ENCODE data around the gene RGS16. TPM values are rescaled to one million over a fixed set of nuclear protein-coding genes. Genes with fewer than 3 reads are reported as not detected.

The RGS16 gene
- total RNA-seq, 1 experiment from 2014 or later = 27.4 TPM

GRCh38 chr1:182630586-182630985, 26.4 kb upstream of the RGS16 start:
- no peak for DNase-seq (ENCODE audit: extremely low read depth, low read depth)

GRCh38 chr1:182629499-182630096, 25.4 kb upstream of the RGS16 start:
- no peak for DNase-seq (ENCODE audit: extremely low read depth, low read depth)

DNA sequence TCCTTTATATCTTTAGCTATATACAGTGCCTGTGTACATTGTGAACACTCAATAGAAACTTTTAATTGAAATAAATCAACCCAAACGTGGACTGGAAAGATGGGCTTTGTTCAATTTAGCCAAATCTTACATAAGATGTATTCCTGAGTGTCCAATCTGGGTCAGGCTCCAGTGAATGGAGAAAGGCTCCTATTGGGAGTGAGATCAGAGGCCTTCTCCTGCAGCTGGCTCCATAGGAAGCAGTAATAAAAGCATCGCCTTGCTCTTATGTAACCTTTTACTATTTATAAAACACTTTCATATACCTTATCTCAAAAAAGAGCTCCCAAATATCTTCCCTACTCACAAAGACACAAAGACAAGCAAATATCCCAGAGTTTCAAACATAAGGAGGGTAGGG, 24.9 kb upstream of the RGS16 start:
- no peak for DNase-seq (ENCODE audit: extremely low read depth, low read depth)

- no peak for DNase-seq (ENCODE audit: extremely low read depth, low read depth)
Measured at GRCh38 chr1:182628657-182629056, 24.5 kb upstream of the RGS16 start.

DNA sequence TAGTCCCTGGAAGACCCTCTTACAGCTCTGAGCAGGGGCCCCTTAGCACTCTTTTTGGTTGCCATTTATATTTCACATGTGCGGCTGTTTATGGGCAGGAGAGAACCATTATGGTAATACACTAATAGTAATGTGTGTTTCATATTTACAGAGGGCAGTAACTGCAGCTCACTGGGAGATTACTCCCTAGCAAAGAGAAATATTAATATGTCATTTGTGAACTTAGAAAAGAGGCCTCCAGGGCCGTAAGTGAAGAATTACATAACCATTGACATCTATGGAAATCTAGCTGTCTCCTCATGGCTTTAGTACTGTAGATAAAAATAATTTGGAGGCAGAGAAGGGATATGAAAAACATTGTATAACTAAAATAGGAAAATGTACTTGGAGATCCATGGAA, 23.4 kb upstream of the RGS16 start:
- no peak for DNase-seq (ENCODE audit: extremely low read depth, low read depth)

DNA sequence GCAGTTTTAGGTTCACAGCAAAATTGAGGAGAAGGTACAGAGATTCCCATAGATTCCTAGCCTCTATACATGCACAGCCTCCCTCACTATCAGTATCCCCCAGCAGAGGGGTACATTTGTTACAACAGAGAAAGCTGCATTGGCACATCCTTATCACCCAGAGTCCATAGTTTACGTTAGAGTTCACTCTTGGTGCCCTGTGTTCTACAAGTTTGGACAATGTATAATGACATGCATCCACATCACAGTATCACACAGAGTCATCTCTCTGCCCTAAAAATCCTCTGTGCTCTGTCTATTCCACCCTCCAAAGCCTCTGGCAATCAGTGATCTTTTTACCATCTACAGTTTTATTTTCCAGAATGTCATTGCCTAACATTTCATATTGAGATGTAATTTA, 22.3 kb upstream of the RGS16 start:
- no peak for DNase-seq (ENCODE audit: extremely low read depth, low read depth)

DNA sequence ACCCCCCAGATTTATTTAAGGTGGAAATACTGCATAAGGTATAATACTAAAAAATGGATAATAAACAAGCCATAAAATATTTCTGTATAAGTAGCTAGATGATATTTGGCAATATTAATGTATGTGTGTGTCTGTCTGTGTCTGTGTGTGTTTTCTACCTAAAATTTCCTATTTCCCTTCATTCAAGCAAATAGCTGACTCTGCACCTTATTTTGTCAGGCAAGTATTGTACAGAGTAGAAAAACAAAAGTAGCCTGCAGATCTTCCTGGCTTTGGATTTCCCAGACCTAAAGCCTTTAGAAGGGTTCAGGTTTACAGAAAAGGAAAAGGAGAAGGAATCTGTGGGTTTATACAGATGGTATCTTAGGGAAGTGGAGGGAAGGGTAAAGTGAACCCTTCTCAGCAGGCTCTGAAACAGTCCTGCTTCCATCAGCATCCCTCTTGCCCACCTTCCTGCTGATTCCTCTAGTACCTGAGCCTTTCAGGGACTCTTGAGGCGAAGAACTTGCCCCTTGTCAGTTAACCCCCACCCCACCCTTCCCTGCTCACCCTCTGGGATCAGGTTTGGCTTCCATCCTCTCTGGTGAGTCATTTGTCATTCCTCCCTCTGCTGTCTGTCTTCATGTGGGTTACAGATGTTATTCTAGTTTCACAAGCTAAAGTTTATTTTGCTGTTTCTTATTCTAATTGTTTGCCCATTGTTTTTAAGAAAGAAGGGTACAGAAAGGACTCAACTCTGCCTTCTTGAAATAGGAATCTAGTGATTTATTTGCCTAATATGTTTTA, 21.7 kb upstream of the RGS16 start:
- no peak for DNase-seq (ENCODE audit: extremely low read depth, low read depth)

DNA sequence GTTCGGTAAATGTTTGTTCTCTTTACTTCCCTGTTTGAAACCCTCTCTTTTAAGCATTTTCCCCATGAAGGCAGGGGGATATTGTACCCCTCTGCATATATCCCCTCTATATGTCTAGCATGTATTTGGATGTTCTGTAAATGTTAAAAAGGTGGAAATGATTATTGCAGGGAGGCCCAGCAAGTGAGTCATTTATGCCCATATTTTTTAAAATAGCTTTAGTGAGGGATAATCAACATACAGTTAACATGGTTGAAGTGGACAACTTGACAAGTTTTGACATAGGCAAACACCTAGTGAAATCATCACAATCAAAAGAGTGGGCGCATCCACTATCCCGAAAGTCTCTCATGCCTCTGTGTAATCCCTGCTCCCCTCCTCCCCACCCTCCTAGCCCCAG, 20.8 kb upstream of the RGS16 start:
- no peak for DNase-seq (ENCODE audit: extremely low read depth, low read depth)

DNA sequence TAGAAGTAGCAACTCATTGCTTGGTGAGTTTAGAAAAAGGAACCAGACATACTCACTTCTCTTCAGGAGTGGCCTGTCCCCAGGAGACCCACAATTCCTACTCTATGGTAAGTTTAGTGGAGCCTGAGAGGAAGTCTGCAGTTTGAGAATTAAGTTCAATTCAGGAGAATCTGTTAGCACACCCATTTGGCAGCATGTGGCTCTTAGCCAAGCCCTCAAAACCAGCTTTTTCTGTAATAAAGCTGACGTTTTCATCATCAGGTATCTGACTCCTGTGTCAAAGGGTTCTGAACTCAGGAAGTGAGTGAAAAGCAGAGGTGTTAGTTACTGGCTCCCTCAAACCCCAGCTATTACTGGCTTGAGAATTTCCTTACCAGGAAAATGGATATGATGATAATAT, 20.4 kb upstream of the RGS16 start:
- DNase-seq (ENCODE audit: extremely low read depth, low read depth) = no peak

DNA sequence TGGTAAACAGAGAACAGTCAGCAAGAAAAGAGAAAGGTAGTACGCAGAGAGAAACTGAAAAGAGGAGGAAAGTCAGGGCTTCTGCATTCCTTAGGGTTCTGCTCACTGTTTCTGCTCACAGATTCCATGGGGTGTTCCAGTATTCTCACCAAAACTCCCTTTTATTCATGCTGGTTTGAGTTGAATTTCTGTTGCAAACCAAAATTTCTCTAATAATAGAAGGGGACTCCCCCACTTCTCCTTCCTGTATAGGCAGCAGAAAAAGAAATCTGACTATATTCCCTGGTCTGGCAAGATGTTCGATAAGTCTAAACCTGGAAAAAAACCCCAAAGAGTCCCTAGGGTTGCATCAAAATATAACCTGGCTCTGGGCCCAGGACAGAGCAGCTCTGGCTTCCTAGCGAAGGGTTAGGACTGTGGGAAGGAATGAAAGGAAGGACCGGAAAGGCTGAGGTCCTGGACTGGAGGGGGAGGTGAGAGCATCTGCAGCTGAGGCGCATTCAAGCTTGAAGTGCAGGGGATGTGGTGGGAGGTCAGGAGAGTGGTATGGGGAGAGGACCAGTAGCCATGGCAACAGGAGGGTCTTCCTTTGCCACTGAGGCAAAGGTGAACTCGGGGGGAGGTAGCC, 18.8 kb upstream of the RGS16 start:
- no peak for DNase-seq (ENCODE audit: extremely low read depth, low read depth)

- DNase-seq (ENCODE audit: extremely low read depth, low read depth) = no peak
Measured at GRCh38 chr1:182621906-182622305, 17.7 kb upstream of the RGS16 start.

GRCh38 chr1:182620924-182621585, 16.9 kb upstream of the RGS16 start:
- no peak for DNase-seq (ENCODE audit: extremely low read depth, low read depth)

- peak; percentile 91 for DNase-seq (ENCODE audit: extremely low read depth, low read depth)
Measured at GRCh38 chr1:182617734-182618351, 13.7 kb upstream of the RGS16 start.

DNA sequence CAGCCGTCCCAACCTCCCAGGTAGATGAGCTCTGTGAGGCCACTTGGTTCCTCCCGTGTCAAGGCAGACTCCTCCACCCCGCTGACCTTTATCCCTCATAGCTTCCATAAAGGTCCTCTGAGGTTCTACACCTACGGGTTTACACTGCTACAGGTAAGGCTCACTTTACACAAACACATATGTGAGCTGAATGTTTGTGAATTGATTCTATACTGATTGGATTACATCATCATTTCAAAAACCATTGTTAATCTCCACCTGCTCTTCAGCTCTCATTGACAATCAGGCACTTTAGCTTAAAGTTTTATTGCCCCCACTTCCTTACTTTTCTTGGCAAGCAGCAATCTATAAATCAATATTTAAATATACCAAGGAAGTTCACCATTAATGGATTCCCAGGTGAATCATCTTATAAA, 12.8 kb upstream of the RGS16 start:
- DNase-seq (ENCODE audit: extremely low read depth, low read depth) = no peak

GRCh38 chr1:182616130-182617013, 12.2 kb upstream of the RGS16 start:
- peak; percentile 92 for DNase-seq (ENCODE audit: extremely low read depth, low read depth)

DNA sequence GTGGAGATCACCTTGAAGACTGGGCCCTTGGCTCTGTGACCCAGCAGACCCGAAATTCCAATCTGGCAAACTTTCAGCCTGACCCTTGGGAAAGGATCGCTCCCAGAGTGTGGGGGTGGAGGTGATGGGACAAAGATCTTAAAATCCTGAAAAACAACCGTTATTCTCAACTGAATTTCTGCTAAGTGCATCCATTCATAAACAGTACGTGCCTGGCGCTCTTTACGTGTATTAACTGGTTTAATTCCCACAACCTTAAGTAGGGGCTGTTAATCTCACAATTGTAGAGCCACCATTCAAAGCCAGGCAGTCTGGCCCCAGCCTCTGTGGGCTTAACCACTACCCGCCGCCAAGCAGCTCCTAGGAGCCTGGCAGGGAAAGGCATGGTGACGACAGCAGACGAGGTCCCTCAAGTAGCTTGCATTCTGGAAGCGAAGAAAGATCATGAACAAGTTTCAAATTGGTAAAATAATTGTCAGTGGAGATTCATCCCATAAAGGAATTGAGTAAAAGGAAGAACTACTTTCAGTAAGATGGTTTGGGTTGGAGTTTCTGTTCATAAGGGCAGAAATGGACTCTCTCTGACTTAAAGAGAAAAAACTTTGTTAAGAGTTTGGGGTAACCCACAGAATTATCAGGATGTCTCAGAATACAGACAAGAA, 11.4 kb upstream of the RGS16 start:
- DNase-seq (ENCODE audit: extremely low read depth, low read depth) = peak; percentile 68

GRCh38 chr1:182614796-182615454, 10.7 kb upstream of the RGS16 start:
- DNase-seq (ENCODE audit: extremely low read depth, low read depth) = peak; percentile 92

DNA sequence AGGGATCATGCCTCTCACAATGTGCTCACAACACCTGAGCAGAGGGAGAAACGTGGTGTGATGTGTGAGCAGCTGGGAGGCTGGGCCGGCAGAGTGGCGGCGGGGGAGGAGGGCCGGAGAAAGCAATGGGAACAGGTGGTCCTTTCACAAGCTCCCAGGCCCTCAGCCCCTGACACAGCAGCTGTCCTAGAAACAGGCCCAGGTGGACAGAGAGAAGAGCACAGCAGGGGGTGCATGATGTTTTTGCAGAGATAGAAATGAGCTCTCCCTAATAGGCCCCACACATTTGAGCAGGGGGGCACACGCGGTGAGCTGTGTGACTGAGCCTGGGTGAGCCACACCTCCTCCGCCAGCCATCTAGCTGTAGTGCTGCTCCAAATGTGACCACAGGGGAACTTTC, 7.6 kb upstream of the RGS16 start:
- no peak for DNase-seq (ENCODE audit: extremely low read depth, low read depth)

DNA sequence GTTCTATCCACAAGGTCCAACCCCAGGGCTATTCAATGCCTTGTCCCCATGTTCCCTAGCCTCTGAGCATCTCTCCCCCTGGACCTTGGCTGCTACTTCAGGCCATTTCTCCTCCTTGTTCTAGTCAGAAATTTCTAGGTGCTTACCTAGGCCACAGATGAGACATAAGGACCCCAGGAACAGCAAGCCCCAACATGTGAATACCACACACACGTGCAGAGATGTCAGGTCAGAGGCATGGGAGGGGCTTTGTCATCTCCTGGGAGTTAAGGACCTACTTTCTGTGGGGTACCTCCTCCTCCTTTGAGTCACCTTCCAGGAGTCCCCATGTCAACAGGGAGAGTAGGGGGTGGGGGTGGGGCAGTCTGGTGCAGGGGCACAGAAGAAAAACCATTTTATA, 7.1 kb upstream of the RGS16 start:
- no peak for DNase-seq (ENCODE audit: extremely low read depth, low read depth)
